22Rv1 (cell line): ENCODE data around the gene PKN1.

Experiments used
- ZFX ChIP-seq: fragments of 450-650 bp; IDR thresholded peaks from 2 replicates; pipeline ENCODE4 v1.6.1; 2017; ENCODE audit warnings: antibody characterized with exemption, borderline replicate concordance
- TF ChIP-seq, protein P1 (sequence below): fragments of 450-650 bp; IDR thresholded peaks from 2 replicates; pipeline ENCODE4 v1.5.1; 2017; ENCODE audit warnings: mild to moderate bottlenecking

DNA sequence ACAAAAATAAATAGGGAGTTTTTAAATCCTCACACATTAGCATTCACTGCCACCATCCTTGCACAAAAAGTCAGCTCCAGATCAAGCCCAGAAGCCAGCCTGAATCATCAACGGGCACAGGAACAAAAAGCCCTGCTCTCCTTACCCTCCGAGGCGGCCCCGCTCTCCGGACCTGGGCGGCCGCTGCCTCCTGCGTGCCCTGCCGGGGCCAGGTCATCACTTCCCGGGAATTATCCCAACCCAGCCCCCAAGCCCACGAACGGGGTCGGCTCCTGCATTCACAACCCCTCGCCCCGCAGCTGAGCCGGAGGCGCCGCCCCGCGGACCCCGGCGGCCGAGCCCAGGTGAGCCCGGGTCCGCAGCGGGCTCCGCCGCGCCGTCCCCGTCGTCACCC is 84.3 kb downstream of the PKN1 start:
- TF ChIP-seq, protein P1, sequence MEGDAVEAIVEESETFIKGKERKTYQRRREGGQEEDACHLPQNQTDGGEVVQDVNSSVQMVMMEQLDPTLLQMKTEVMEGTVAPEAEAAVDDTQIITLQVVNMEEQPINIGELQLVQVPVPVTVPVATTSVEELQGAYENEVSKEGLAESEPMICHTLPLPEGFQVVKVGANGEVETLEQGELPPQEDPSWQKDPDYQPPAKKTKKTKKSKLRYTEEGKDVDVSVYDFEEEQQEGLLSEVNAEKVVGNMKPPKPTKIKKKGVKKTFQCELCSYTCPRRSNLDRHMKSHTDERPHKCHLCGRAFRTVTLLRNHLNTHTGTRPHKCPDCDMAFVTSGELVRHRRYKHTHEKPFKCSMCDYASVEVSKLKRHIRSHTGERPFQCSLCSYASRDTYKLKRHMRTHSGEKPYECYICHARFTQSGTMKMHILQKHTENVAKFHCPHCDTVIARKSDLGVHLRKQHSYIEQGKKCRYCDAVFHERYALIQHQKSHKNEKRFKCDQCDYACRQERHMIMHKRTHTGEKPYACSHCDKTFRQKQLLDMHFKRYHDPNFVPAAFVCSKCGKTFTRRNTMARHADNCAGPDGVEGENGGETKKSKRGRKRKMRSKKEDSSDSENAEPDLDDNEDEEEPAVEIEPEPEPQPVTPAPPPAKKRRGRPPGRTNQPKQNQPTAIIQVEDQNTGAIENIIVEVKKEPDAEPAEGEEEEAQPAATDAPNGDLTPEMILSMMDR, result no peak
- TF ChIP-seq ZFX, result no peak
